Liver (tissue), 9 donors: ENCODE results near the gene VAV3. TPM values are rescaled to one million over a fixed set of nuclear protein-coding genes. Genes with fewer than 3 reads are reported as not detected.

Experiments
- DNase-seq: peaks from one replicate; pipeline ENCODE4 v3.0.0-alpha.2; 2017; ENCODE audit warnings: low spot score
- H3K27ac ChIP-seq, 2 donors: one replicate each; pipeline ENCODE4 v1.7.0; 2013; ENCODE audit warnings: inconsistent platforms in 2 of 2, low read length in 2 of 2, control low read depth in 1 of 2, low read depth in 1 of 2, mild to moderate bottlenecking in 1 of 2
- H3K27me3 ChIP-seq, 4 donors: one replicate each; pipeline versions ENCODE4 v1.6.1 to v1.7.0; 2013; ENCODE audit warnings: low read length in 3 of 4, inconsistent platforms in 1 of 4, mild to moderate bottlenecking in 1 of 4, moderate library complexity in 1 of 4; ENCODE audit not compliant: control insufficient read depth in 4 of 4, insufficient read depth in 4 of 4
- H3K36me3 ChIP-seq, 4 donors: one replicate each; pipeline versions ENCODE4 v1.6.1 to v1.7.0; 2013; ENCODE audit warnings: low read length in 3 of 4, mild to moderate bottlenecking in 3 of 4, low read depth in 1 of 4, moderate library complexity in 1 of 4; ENCODE audit not compliant: control insufficient read depth in 4 of 4, insufficient read depth in 3 of 4
- H3K4me1 ChIP-seq, 4 donors: one replicate each; pipeline versions ENCODE4 v1.6.1 to v1.7.0; 2013; ENCODE audit warnings: low read length in 3 of 4, mild to moderate bottlenecking in 3 of 4, moderate library complexity in 1 of 4; ENCODE audit not compliant: control insufficient read depth in 4 of 4, insufficient read depth in 4 of 4
- H3K4me3 ChIP-seq, 3 donors: one replicate each; pipeline versions ENCODE4 v1.6.1 to v1.7.0; 2013; ENCODE audit warnings: low read length in 3 of 3, control low read depth in 1 of 3, low read depth in 1 of 3, mild to moderate bottlenecking in 1 of 3
- H3K9ac ChIP-seq, 2 donors: one replicate each; pipeline ENCODE4 v1.7.0; 2013; ENCODE audit warnings: low read length in 2 of 2, mild to moderate bottlenecking in 2 of 2, moderate library complexity in 2 of 2, control low read depth in 1 of 2, low read depth in 1 of 2
- H3K9me3 ChIP-seq, 4 donors: one replicate each; pipeline versions ENCODE4 v1.6.1 to v1.7.0; 2013; ENCODE audit warnings: low read length in 3 of 4; ENCODE audit not compliant: control insufficient read depth in 4 of 4
- EGR1 ChIP-seq, 2 donors: IDR thresholded peaks; 2 replicates each; pipeline ENCODE4 v1.6.1; 2016 to 2018; ENCODE audit warnings: antibody characterized with exemption in 2 of 2, low read depth in 2 of 2
- FOXA1 ChIP-seq: IDR thresholded peaks from 2 replicates; pipeline ENCODE4 v1.6.1; 2016; ENCODE audit warnings: antibody characterized with exemption
- FOXA2 ChIP-seq: IDR thresholded peaks from 2 replicates; pipeline ENCODE4 v1.6.1; 2016; ENCODE audit warnings: antibody characterized with exemption
- GABPA ChIP-seq, 2 donors: IDR thresholded peaks in 1 of 2; conservative IDR thresholded peaks in 1 of 2; 2 replicates each; pipeline ENCODE4 v1.6.1; 2016; ENCODE audit warnings: antibody characterized with exemption in 2 of 2, mild to moderate bottlenecking in 1 of 2, moderate library complexity in 1 of 2
- HNF4A ChIP-seq, 2 donors: conservative IDR thresholded peaks; 2 replicates each; pipeline ENCODE4 v1.6.1; 2016; ENCODE audit warnings: antibody characterized with exemption in 2 of 2, mild to moderate bottlenecking in 2 of 2
- JUND ChIP-seq, 2 donors: IDR thresholded peaks; 2 replicates each; pipeline ENCODE4 v1.6.1; 2016; ENCODE audit warnings: antibody characterized with exemption in 2 of 2
- MAX ChIP-seq: IDR thresholded peaks from 2 replicates; pipeline ENCODE4 v1.6.1; 2016; ENCODE audit warnings: antibody characterized with exemption
- NR2F2 ChIP-seq: IDR thresholded peaks from 2 replicates; pipeline ENCODE4 v1.6.1; 2016; ENCODE audit warnings: antibody characterized with exemption
- RAD21 ChIP-seq, 2 donors: IDR thresholded peaks; 2 replicates each; pipeline ENCODE4 v1.6.1; 2016; ENCODE audit warnings: antibody characterized with exemption in 2 of 2, mild to moderate bottlenecking in 2 of 2
- REST ChIP-seq: IDR thresholded peaks from 2 replicates; pipeline ENCODE4 v1.6.1; 2016; ENCODE audit warnings: antibody characterized with exemption, mild to moderate bottlenecking
- SP1 ChIP-seq: IDR thresholded peaks from 2 replicates; pipeline ENCODE4 v1.6.1; 2018; ENCODE audit warnings: antibody characterized with exemption, mild to moderate bottlenecking
- TAF1 ChIP-seq: conservative IDR thresholded peaks from 2 replicates; pipeline ENCODE4 v1.6.1; 2016; ENCODE audit warnings: antibody characterized with exemption, mild to moderate bottlenecking
- whole genome bisulfite sequencing: extraction: QIAGEN DNeasy Blood & Tissue Kit; methylation state at CpG from one replicate; pipeline ENCODE4 v1.1.7; 2013; 5-methylcytosine and 5-hydroxymethylcytosine counted together
- polyA plus RNA-seq, 2 donors: library from polyadenylated mRNA; stranded (reverse) in 1 of 2; unstranded in 1 of 2; fragments of 200-250 nt in 1 of 2; fragments of >200 nt in 1 of 2; fragmentation: Nextera tagmentation in 1 of 2; extraction: Ambion mirVana in 1 of 2; gene quantifications; one replicate each; pipeline versions ENCODE4 v1.2.1 to v1.2.3, GENCODE V29; 2013 to 2015
- total RNA-seq, 2 donors: library from RNA; depleted of rRNA; stranded (reverse); fragments of >200 nt; gene quantifications; one replicate each; pipeline ENCODE4 v1.2.3, GENCODE V29; 2014
- TF ChIP-seq, protein P1 (sequence below): IDR thresholded peaks from 2 replicates; pipeline ENCODE4 v1.6.1; 2016; ENCODE audit warnings: antibody characterized with exemption
- donor health status: healthy.
- donor health status: healthy.
- donor health status: healthy.
- donor health status: healthy.
- donor health status: healthy.

VAV3 gene
- total and polyA plus RNA-seq, 4 donors = 0.46 to 4.8 (median 2.7) TPM

GRCh38 chr1:107786203-107786845 is 178.7 kb downstream of the VAV3 start:
- no peak for DNase-seq
- 54% methylated on average over 5 of the region's 5 CpGs for WGBS
- Histone ChIP-seq H3K9me3 (no peaks in the 10 kb centered on the region), H3K4me3 (no peak overlapping the region), H3K9ac (peak overlapping the region in 1 of 2 donors; percentile 39), H3K4me1 (no peaks in the 10 kb centered on the region), H3K27me3 (no peaks in the 10 kb centered on the region), H3K36me3 (no peaks in the 10 kb centered on the region), H3K27ac (no peak overlapping the region)
- TF ChIP-seq RAD21 (IDR thresholded peaks at IDR 0.05) (no peak), EGR1 (IDR thresholded peaks at IDR 0.05; ENCODE audit: low read depth in 2 of 2) (no peak), GABPA (IDR thresholded peaks at IDR 0.05 in 1 of 2, conservative IDR thresholded peaks at IDR 0.05 in 1 of 2) (no peak), FOXA2 (no peak), REST (no peak), HNF4A (conservative IDR thresholded peaks at IDR 0.05) (no peak), JUND (IDR thresholded peaks at IDR 0.05) (no peak)

DNA sequence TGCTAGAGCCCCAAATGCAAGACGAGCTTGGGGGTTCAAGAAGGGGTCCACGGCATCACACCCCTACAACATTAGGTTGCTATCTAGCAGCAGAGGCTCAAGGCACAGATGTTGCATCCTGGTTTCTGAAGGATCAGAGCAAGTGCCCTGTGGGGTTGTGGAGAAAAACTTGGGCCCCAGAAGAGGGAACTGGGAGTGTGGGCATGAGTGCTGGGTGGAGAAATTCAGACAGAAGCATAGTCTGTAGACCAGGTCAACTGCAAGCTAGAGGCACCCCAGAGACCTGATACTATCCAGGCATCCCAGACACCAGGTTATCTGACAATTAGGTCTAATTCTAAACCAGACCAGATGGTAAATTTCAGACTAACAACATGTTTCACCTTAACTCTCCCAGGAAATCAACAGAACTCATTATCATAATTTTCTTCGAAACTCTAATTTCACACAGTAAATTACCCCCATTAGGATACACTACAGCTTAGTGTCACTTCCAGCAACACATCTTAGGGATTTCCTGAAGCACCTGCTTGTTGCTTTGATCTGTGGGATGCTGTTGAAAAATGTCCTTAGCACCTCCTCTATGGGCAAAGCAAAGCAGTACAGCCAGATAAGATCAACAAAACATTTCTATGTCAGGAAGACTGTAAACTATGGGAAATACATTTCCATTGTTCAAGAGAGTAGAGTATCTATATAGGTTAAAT is 179.3 kb downstream of the VAV3 start:
- peak overlapping the region in 1 of 2 donors; percentile 39 for H3K9ac ChIP-seq
- no peaks in the 10 kb centered on the region for H3K27me3 ChIP-seq
- DNase-seq = no peak
- H3K4me3 ChIP-seq = no peak overlapping the region
- TF ChIP-seq, protein P1, sequence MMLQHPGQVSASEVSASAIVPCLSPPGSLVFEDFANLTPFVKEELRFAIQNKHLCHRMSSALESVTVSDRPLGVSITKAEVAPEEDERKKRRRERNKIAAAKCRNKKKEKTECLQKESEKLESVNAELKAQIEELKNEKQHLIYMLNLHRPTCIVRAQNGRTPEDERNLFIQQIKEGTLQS = no peak
- no peak for TF ChIP-seq NR2F2
- no peak for TF ChIP-seq SP1
- TF ChIP-seq MAX = no peak
- no peak for TF ChIP-seq FOXA1
- TF ChIP-seq TAF1 = no peak
- TF ChIP-seq JUND (IDR thresholded peaks at IDR 0.05) = no peak
- no peak for TF ChIP-seq RAD21 (IDR thresholded peaks at IDR 0.05)
- 80% methylated on average over 3 of the region's 3 CpGs for WGBS
- no peak overlapping the region for H3K27ac ChIP-seq
- no peaks in the 10 kb centered on the region for H3K36me3 ChIP-seq
- no peaks in the 10 kb centered on the region for H3K4me1 ChIP-seq
- no peaks in the 10 kb centered on the region for H3K9me3 ChIP-seq
